HG02840 (cell line): ENCODE results near the gene MRGPRD.

Source experiments
- ATAC-seq: cut with Tn5 transposase; IDR thresholded peaks from one replicate; pipeline ENCODE4 v1.9.1; 2021; ENCODE audit warnings: mild to moderate bottlenecking, moderate library complexity, moderate number of reproducible peaks; ENCODE audit not compliant: unreplicated experiment, low FRiP score

Gene MRGPRD

DNA sequence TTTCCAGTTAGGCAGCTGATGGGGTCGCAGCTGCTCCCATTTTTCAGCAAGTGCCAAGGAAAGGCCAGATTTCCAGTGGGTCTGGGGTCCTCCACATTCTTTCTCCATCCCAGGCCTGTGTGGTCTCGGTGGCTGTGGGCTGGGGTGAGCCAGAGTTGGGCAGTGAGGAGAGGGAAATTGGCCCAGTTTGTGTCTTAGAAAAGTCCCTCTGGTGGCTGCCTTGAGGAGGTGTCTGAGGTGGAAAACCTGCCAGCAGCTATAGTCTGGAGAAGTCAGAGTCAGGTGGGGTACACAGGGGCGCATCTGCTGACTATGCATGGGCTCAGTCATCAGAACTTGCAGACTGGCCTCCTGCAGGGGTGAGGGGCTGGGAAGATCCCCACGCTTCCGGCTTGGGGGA, 30.5 kb downstream of the MRGPRD start:
- ATAC-seq: no peak

DNA sequence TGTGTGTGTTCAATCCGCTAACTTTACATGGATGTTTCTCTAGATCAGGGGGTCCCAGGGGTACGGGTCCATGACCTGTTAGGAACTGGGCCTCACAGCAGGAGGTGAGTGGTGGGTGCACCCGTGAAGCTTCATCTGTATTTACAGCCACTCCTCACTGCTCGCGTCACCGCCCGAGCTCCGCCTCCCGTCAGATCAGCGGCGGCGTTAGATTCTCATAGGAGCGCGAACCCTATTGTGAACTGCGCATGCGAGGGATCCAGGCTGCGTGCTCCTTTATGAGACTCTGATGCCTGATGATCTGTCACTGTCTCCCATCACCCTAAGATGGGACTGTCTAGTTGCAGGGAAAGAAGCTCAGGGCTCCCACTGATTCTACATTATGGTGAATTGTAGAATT, 31.9 kb downstream of the MRGPRD start:
- ATAC-seq: no peak

DNA sequence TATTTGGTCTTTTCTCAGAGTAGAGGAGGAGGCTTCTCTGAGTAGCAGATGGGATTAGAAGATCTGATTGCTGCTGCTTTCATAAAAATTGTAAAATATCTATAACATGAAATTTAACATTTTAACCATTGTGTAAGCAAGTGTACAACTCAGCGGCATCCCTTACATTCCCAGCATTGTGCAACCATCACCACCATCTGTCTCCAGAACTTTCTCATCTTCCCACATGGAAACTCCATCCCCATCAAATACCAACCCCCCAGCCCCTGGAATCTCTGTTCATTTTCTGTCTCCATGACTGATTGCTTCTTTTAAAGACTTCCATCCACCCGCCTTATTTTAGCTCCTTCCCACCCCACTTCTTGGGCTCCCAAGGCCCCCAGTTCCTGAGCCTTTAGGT, 32.3 kb downstream of the MRGPRD start:
- no peak for ATAC-seq

DNA sequence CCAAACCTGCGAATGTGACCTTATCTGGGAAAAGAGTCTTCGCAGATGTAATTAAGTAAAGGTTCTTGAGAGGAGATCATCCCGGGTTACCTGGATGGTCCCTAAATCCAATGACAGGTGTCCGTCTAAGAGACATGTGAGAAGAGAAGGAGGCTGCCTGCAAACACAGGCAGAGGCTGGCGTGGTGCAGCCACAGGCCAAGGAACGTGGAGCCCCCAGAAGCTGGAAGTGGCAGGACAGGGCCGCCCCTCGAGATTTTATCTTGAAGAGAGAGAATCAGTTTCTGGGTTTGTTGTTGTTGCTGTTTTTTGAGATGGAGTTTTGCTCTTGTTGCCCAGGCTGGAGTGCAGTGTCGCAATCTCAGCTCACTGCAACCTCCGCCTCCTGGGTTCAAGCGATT, 33.6 kb downstream of the MRGPRD start:
- no peak for ATAC-seq

DNA sequence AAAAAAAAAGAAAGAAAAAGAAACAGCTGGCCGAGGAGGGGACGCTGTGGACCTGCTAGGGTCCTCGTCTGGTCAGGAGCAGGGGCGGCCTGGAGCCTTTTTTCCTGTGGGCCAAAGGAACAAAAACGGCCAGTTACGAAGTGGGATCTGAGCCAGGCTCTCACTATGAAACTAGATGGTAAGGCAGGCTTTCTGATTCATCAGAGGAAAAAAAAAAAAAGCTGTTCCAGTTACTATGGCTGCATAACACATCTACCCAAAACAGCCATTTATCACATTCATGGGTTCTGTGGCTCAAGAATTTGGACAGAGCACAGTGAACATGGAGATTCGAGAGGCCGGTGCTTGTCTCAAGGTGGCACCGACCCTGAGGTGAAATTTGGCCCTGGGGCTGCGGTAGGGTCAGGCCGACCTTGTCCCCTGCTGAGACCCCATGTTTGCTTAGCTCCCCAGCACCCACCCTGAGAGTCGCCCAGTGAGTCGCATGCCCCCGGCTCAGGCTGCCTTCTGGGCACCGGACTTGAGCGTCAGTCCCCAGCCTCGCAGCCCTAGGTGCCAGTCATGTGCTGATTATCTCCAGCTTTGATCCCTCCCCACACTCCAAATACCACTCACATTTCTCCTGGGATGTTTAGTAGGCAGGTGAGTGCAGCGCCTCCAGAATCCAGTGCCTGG, 34.2 kb downstream of the MRGPRD start:
- ATAC-seq: no peak

DNA sequence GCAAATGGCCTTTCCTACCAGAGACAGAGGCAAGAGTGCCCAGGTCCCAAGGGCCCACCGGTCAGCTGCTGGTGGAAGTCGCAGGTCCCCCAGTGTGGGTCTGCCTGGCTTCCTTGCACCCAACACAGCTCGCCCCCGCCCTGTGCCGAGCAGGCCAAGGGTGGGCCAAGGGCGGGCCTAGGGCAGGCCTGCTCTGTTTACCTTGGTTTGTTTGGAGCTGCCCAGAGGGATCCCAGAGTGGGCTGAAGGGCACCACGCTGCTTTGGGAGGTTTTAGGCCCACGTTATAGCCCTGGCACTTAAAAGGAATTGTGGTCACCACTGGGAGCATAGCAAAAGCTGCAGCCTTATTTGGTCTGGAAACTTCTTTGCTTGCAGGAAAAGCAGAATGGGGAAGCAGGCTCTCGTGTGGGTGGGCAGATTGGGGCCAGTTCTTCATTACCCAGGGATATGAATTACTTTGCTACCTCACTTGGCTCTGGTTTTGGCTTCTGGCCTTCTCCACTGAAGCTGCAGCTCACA, 38.0 kb downstream of the MRGPRD start:
- ATAC-seq: no peak

DNA sequence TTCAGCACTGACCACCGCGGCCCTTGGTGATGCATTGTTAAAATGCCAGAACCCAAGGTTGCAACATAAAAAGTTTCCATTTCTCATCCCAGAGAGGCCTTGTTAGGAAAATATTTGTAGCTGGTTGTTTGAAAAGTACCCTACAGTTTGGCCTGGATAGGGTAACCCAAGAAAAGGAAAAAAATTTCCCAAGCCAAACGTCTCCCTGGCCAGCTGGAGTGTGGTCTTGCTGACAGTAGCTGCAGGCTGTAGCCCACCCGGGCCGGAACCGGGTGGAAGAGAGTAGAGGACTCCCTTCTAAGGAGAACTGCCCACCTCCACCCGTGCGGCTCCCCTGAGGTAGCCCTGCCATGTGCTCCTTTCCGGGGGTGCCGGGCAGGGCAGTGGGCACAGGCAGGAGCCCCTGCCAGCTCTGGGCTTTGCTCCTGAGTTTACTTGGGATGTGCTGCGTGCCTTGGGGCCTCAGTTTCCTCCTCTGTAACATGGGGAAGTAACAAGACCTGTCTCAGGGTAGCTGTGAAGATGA, 38.6 kb downstream of the MRGPRD start:
- no peak for ATAC-seq

DNA sequence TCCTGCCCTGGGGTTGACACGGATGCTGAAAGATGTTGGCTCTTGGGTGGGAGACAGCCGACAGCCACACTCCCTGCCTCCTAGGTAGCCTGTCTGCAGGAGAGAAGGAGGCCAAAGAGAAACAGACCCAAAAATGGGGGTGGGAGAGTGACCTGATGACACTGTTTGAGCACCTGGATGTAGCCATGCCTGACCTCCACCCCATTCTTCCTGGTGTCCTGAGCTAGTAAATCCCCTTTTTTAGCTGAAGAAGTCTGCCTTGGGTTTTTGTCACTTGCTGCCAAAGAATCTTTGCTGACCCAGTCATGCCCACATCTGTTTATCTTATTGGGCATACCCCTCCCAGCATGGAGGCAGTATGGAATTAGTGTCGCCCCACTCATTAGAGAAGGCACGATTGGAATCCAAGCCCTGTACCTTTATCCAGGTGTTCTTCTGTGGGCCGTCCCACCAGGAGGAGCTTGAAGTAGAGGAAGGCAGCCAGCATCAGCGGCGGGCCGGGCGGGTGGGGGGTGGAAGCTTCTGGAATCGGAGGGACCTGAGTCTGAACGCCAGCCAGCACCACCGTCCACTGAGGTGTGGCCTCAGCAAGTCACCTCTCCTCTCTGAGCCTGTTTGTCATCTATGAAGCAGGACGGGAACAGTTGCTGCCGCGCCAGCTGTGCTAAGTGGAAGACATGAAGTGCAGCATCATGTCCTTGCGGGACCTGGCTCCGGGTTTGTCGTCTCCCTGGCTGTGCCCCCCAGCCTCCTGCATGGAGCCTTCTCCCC, 39.3 kb downstream of the MRGPRD start:
- no peak for ATAC-seq

DNA sequence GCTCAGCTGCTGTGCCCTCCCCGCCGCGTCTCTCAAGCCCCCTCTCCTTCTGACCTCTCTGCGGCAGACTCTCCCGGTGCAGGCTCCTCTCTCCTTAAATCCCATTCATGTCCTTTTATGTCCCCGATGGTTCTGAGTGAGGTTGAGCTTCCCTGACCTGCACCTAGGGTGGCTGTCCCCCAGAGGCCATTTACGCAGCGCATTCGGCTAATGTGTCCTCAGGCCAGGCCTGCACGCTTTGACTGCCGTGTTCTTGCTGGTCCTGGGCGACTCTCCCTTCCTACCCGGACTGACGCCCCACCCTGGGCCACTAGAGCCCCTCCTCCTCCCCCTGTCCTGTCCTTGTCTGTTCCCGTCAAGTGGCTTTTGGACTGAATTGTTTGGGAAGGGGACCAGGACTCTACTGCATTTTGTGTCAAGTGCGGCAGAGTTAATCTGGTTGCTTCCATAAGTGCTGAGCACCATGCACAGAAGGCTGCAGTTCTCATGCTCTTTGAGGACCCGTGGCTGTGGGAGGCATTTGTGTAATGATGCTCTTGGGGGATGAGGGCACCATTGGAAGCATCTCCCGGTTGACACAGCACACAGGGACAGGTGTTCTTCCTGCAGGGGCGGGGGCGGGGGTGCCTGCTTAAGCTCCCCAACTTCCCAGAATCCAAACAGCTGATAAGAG, 40.0 kb downstream of the MRGPRD start:
- no peak for ATAC-seq

DNA sequence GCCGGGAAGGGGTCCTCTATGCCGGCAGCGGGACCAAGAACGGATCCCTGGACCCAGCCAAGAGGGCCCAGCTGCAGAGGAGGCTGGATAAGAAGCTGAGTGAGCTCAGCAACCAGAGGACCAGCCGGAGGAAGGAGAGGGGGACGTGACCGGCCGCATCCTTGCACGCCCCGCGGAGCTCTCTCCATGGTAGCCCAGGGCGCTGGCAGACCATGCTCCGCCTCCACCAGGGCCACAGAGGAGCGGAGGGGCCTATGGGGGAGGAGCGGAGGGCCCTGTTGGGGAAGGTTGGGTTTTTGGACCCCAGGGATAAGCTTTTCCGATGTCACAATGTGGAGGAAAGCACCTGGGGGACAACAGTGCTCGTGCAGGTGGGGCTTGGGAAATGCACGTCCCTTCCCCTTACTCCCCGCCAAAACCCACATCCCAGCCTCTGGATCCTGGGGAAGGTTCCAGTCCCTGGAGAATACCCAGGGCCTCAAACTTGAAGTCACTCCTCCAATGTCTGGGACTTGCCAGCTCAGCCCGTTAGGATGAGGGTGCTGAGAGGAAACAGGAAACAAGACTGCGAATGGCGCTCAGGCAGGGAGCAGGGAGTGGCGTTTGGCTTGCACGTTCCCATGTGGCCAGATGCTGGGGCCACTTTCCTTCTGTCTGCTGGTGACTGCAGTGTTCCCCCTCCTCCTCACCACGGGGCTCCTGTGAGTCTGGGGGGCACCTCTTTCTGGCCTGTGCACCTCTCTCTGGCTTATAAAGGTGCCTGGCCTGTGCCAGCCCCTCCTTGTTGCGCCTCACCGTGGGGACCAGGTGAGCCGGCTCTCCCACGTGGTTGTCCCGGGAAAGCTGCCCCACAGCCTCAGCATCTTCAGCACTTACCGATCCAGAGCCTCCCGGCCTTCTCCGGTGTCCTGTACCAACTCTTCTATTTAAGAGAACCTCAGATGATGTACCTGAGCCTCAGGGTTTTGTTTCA, 40.9 kb downstream of the MRGPRD start:
- no peak for ATAC-seq

DNA sequence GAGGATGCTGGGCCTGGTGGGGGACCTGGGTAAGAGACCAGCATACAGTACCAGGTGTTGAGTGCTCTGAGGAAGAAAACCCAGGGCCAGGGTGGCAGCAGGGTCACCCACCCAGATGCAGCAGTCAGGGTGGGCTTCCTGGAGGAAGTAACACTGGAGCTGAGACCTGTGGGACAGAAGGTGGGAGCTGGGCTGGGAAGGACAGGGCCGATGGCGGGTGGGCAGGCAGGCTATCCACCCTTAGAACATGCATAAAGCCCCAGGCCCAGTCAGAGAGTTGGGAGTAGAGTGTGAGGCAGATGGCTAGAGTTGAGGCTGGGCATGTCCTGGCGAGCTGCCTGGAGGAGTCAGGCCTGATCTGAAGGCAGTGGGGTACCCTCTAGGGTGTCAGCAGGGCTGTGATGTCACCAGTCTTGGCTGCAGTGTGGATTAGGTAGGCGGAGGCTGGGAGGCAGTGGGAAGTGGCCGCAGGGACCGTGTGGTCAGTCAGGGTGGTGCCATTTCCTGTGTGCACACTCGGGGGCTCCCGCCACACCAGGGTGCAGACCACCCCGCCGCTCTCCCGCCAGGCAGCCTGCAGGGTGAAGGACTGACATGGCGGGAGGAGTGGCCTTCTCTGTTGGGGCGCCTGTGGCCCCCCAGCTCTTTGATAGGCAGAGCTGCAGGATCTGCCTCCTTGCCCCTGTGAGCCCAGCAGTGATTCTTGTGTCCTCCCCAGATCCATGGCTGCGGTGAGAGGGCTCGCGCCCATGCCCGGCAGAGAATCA, 41.8 kb downstream of the MRGPRD start:
- ATAC-seq: no peak

DNA sequence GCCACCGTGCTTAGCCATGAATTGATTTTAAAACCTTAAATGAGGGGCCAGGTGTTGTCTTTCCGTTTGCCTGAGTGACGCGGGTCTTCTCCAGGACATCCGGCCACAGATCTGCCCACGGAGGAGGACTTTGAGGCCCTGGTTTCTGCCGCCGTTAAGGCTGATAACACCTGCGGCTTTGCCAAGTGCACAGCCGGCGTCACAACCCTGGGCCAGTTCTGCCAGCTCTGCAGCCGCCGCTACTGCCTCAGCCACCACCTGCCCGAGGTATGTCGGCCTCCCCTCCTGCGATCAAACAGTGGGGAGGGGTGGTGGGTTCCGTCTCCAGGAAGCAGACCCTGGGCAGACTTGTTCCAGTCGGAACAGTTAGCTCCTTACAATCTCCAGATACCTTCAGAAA, 42.7 kb downstream of the MRGPRD start:
- ATAC-seq: no peak

DNA sequence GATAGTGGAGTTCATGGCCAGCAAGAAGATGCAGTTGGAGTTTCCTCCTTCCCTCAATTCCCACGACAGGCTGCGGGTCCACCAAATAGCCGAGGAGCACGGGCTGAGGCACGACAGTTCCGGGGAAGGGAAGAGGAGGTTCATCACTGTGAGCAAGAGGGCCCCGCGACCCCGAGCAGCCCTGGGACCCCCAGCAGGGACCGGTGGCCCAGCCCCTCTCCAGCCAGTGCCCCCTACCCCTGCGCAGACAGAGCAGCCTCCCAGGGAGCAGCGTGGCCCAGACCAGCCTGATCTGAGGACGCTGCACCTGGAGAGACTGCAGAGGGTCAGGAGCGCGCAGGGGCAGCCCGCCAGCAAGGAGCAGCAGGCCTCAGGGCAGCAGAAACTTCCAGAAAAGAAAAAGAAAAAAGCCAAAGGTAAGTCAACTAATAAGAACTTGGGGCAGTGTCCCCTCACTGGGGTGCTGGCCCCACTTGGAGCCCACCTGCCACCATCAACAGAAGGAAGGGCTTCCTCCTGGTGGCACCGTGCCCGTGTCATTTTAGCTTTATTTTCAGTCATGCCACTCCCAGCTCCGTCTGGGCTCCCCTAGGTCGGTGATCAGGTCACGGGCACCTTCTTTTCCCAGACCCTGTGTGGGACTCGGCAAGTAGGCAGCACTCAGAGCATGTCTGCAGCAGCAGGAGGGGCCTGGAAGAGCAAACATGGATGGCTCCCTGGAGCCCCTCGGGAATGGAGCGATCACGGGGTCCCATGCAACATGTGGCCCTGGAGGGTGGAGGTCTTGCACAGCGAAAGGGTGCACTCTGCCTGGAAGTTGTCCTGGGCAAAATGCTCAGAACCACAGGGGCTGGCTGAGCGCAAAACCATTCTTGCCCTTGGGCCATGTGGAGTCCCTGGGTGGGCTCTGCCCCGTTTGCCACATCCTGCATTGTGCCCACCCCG, 43.8 kb downstream of the MRGPRD start:
- no peak for ATAC-seq

DNA sequence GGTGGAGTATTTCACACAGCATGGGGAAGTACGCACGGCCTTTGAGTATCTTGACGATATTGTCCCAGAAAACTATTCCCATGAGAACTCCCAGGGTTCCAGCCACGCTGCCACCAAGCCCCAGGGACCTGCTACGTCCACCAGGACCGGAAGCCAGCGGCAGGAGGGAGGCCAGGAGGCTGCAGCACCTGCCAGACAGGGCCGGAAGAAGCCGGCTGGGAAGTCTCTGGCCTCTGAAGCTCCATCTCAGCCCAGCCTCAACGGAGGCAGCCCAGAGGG, 44.5 kb downstream of the MRGPRD start:
- no peak for ATAC-seq

DNA sequence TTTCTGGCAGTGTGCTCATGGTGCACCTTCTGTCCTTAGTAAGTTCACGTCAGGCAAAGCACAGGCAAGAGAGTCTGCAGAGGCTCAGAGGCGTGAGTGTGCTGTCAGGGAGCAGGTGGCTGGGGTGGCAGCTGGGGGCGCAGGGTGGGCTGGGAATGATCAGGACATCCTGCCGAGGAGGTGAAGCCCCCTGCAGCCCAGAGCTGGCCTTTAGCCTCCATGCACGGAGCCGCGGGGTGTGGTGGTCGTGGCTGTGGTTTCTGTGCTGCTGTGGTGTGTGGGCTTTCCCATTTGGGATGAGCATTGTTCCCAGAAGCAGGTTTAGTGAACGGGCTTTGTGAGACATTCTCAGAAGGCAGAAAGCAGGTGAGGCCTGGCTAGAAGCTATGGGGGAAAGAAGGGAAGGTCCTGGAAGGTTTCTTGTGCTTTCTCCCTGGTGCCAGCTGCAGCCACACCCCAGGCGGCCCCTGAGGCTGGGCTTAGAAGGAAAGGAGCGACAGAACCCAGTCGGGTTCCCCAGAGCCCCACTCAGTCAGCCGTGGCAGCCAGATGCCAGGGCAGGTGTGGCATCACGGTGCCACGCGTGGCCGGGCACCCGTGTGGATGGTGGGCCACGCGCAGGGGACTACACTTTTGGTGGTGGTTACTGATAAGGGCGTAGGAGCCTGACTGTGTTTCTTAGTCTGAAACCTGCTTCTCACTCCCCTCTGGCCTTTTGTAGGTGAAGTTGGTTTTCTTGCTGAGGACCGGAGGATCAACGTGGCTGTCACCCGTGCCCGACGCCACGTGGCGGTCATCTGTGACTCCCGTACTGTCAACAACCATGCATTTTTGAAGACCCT, 45.0 kb downstream of the MRGPRD start:
- no peak for ATAC-seq

DNA sequence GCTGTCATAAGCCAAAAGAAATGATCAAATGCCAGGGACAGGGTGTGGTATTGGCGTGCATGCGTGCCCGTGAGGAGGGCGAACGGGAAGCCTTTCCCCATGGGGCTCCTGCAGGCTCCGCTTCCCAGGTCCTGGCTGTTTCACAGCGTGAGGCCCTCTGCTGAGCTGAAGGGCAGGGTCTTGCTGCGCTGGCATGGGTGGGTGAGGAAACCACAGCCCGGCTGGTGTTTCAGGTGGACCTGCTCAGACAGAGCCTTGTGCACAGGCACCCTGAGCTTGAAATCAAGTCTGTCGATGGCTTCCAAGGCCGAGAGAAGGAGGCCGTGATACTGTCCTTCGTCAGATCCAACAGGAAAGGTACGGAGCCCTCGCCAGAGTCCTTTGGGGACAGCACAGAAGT, 45.7 kb downstream of the MRGPRD start:
- ATAC-seq: no peak

DNA sequence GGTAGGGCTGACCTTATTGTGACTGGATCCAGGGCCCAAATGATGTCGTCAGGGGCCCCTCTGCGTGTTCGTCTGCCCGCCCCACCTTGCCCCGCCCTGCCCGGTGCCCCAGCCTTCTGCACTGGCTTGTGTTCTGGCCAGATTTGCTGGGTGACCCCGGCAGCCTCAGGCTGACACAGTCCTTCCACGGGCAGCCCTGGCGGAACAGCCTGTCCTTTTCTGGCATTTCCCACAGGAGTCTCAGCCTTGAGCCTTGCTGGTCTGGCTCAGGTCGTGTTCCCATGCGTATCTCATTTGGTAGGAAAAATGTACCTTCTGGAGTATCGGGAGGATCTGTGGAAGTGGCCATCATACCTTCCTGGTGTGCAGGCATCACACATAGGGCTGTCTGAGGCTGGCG, 46.1 kb downstream of the MRGPRD start:
- ATAC-seq: no peak

DNA sequence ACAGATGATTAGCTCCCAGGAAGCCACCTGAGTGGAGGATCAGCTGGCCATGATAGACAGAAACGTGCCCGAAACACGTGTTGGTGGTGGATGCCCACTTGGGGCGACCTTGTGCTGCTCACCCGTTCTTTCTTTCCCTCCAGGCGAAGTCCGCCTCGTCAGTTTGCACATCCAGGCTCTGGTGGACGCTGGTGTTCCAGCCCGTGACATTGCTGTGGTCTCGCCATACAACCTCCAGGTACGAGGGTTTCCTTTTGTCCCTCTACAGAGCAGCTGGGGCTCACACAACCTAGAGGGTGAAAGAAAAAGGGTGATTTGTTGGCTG, 46.5 kb downstream of the MRGPRD start:
- no peak for ATAC-seq
